HEK293 (cell line): ENCODE data around the gene WTAP.

Source experiments
- ATF2 ChIP-seq: fragments of 450-650 bp; formaldehyde crosslinking; IDR thresholded peaks from 2 replicates; pipeline ENCODE4 v1.5.1; 2016; ENCODE audit warnings: missing biosample characterization, missing genetic modification characterization, low read depth
- BCL6B ChIP-seq: fragments of 450-650 bp; formaldehyde crosslinking; IDR thresholded peaks from 2 replicates; pipeline ENCODE4 v1.5.1; 2017; ENCODE audit warnings: missing biosample characterization, missing genetic modification characterization
- ELK4 ChIP-seq: IDR thresholded peaks from 2 replicates; pipeline ENCODE4 v1.6.1; 2011; ENCODE audit warnings: mild to moderate bottlenecking, low read depth, low read length, borderline replicate concordance
- IKZF3 ChIP-seq: fragments of 450-650 bp; IDR thresholded peaks from 2 replicates; pipeline ENCODE4 v1.5.0; 2018; ENCODE audit warnings: missing biosample characterization, mild to moderate bottlenecking, missing genetic modification characterization, moderate library complexity
- KLF17 ChIP-seq: fragments of 450-650 bp; formaldehyde crosslinking; IDR thresholded peaks from 2 replicates; pipeline ENCODE4 v1.5.1; 2016; ENCODE audit warnings: missing biosample characterization, missing genetic modification characterization
- KLF8 ChIP-seq: fragments of 450-650 bp; formaldehyde crosslinking; IDR thresholded peaks from 2 replicates; pipeline ENCODE4 v1.5.1; 2016; ENCODE audit warnings: missing biosample characterization, missing genetic modification characterization
- PBX3 ChIP-seq: sonication (generic); formaldehyde crosslinking; IDR thresholded peaks from 2 replicates; pipeline ENCODE4 v1.8.1; 2022; ENCODE audit warnings: mild to moderate bottlenecking, moderate library complexity, missing genetic modification reagents
- PRDM6 ChIP-seq: fragments of 450-650 bp; formaldehyde crosslinking; IDR thresholded peaks from 2 replicates; pipeline ENCODE4 v1.5.1; 2017; ENCODE audit warnings: missing biosample characterization, missing genetic modification characterization
- SP2 ChIP-seq: fragments of 450-650 bp; formaldehyde crosslinking; IDR thresholded peaks from 2 replicates; pipeline ENCODE4 v1.5.1; 2016; ENCODE audit warnings: missing biosample characterization, missing genetic modification characterization
- SP3 ChIP-seq: fragments of 450-650 bp; formaldehyde crosslinking; IDR thresholded peaks from 2 replicates; pipeline ENCODE4 v1.5.1; 2016; ENCODE audit warnings: missing biosample characterization, missing genetic modification characterization
- ZBTB17 ChIP-seq: fragments of 450-650 bp; formaldehyde crosslinking; IDR thresholded peaks from 2 replicates; pipeline ENCODE4 v1.5.1; 2016; ENCODE audit warnings: missing biosample characterization, missing genetic modification characterization
- ZFP69B ChIP-seq: fragments of 450-650 bp; formaldehyde crosslinking; IDR thresholded peaks from 2 replicates; pipeline ENCODE4 v1.5.1; 2016; ENCODE audit warnings: missing biosample characterization, missing genetic modification characterization
- ZNF132 ChIP-seq: fragments of 450-650 bp; formaldehyde crosslinking; IDR thresholded peaks from 2 replicates; pipeline ENCODE4 v1.5.1; 2017; ENCODE audit warnings: missing biosample characterization, missing genetic modification characterization, borderline replicate concordance
- ZNF211 ChIP-seq: fragments of 450-650 bp; formaldehyde crosslinking; IDR thresholded peaks from 2 replicates; pipeline ENCODE4 v1.5.1; 2016; ENCODE audit warnings: low read depth, missing biosample characterization, missing genetic modification characterization
- ZNF214 ChIP-seq: fragments of 450-650 bp; formaldehyde crosslinking; IDR thresholded peaks from 2 replicates; pipeline ENCODE4 v1.5.1; 2017; ENCODE audit warnings: missing biosample characterization, mild to moderate bottlenecking, missing genetic modification characterization, borderline replicate concordance
- ZNF335 ChIP-seq: fragments of 450-650 bp; formaldehyde crosslinking; conservative IDR thresholded peaks from 2 replicates; pipeline ENCODE4 v1.5.1; 2016; ENCODE audit warnings: missing biosample characterization, missing genetic modification characterization
- ZNF391 ChIP-seq: fragments of 450-650 bp; formaldehyde crosslinking; IDR thresholded peaks from 2 replicates; pipeline ENCODE4 v1.5.1; 2016; ENCODE audit warnings: low read depth, missing biosample characterization, missing genetic modification characterization, borderline replicate concordance
- ZNF449 ChIP-seq: fragments of 450-650 bp; formaldehyde crosslinking; IDR thresholded peaks from 2 replicates; pipeline ENCODE4 v1.5.1; 2017; ENCODE audit warnings: missing biosample characterization, mild to moderate bottlenecking, missing genetic modification characterization, moderate library complexity
- ZNF518A ChIP-seq: fragments of 450-650 bp; formaldehyde crosslinking; conservative IDR thresholded peaks from 2 replicates; pipeline ENCODE4 v1.5.1; 2016; ENCODE audit warnings: low read depth, missing biosample characterization, missing genetic modification characterization
- ZNF529 ChIP-seq: fragments of 450-650 bp; formaldehyde crosslinking; IDR thresholded peaks from 2 replicates; pipeline ENCODE4 v1.5.1; 2017; ENCODE audit warnings: missing genetic modification characterization, missing biosample characterization; ENCODE audit not compliant: insufficient replicate concordance
- ZNF777 ChIP-seq: fragments of 450-650 bp; formaldehyde crosslinking; IDR thresholded peaks from 2 replicates; pipeline ENCODE4 v1.5.1; 2017; ENCODE audit warnings: missing biosample characterization, missing genetic modification characterization, borderline replicate concordance
- ZNF830 ChIP-seq: fragments of 450-650 bp; IDR thresholded peaks from 2 replicates; pipeline ENCODE4 v1.5.0; 2018; ENCODE audit warnings: missing biosample characterization, missing genetic modification characterization, low read depth, mild to moderate bottlenecking, moderate library complexity
- ZSCAN23 ChIP-seq: fragments of 450-650 bp; formaldehyde crosslinking; IDR thresholded peaks from 2 replicates; pipeline ENCODE4 v1.5.1; 2016; ENCODE audit warnings: missing biosample characterization, missing genetic modification characterization
- ZSCAN30 ChIP-seq: fragments of 450-650 bp; IDR thresholded peaks from 2 replicates; pipeline ENCODE4 v1.5.1; 2018; ENCODE audit warnings: missing biosample characterization, mild to moderate bottlenecking, missing genetic modification characterization, moderate library complexity

Gene WTAP

GRCh38 chr6:159701413-159701999 is 25.8 kb upstream of the WTAP start (continued):
- peak; percentile 50 for TF ChIP-seq ZNF518A (tag by site-specific recombination)
- peak; percentile 48; the same call in 1 of the 2 replicates for TF ChIP-seq ZNF449 (tag by site-specific recombination)
- TF ChIP-seq ELK4, result no peak
- TF ChIP-seq PRDM6 (tag by site-specific recombination), result peak; percentile 81
- TF ChIP-seq ZNF335, result peak; percentile 65
- no peak for TF ChIP-seq PBX3
- TF ChIP-seq ATF2 (tag by site-specific recombination), result peak; percentile 87
- 0 out of 2 replicates have a peak, but pooled peaks have one; percentile 37 for TF ChIP-seq ZNF391 (tag by site-specific recombination)
- no peak; the same call in 1 of the 2 replicates for TF ChIP-seq BCL6B
- TF ChIP-seq ZNF777, result no peak
- peak; percentile 41; the same call in 1 of the 2 replicates for TF ChIP-seq SP3 (tag by site-specific recombination)
- TF ChIP-seq KLF8 (tag by site-specific recombination), result peak; percentile 77; the same call in 1 of the 2 replicates
- no peak for TF ChIP-seq ZSCAN30 (tag by site-specific recombination)
- no peak for TF ChIP-seq SP2 (tag by site-specific recombination)
- peak; percentile 77 for TF ChIP-seq ZBTB17 (tag by site-specific recombination)
- TF ChIP-seq KLF17, result peak; percentile 41; the same call in 1 of the 2 replicates
- no peak for TF ChIP-seq ZNF132 (tag by site-specific recombination)
- peak; percentile 71; the same call in 1 of the 2 replicates for TF ChIP-seq IKZF3 (tag by site-specific recombination)
- no peak for TF ChIP-seq ZNF830 (tag by site-specific recombination)
- TF ChIP-seq ZFP69B (tag by site-specific recombination), result peak; percentile 79
- TF ChIP-seq ZSCAN23 (tag by site-specific recombination), result 0 out of 2 replicates have a peak, but pooled peaks have one; percentile 79
- no peak for TF ChIP-seq ZNF214 (tag by site-specific recombination)
- peak; percentile 10 for TF ChIP-seq ZNF529 (tag by site-specific recombination)
- TF ChIP-seq ZNF211 (tag by site-specific recombination), result no peak
